T-helper 2 cell treated with Interferon-gamma antibody and Interleukin-4, amounts not matched to agents 5 μg/mL and 100 μg/mL, for 36 hours (primary cell): ENCODE data around the gene TMC4.
A peak's percentile ranks its signal among the peaks of the same experiment; 100 is the strongest.
"Not testable (repeated sequence)": the region's sequence is repeated elsewhere in the genome, so short reads cannot be mapped to it uniquely, and the experiment has no call there.

ENCODE experiments used
- DNase-seq: peaks from one replicate; pipeline ENCODE4 v3.0.0; 2021; ENCODE audit warnings: low spot score
- H3K27ac Mint-ChIP-seq: one replicate; pipeline ENCODE4 v1.8.0; 2021; ENCODE audit warnings: mild to moderate bottlenecking, mixed read lengths
- H3K27me3 Mint-ChIP-seq: one replicate; pipeline ENCODE4 v1.8.0; 2021; ENCODE audit warnings: low read depth, mixed read lengths
- H3K36me3 Mint-ChIP-seq: one replicate; pipeline ENCODE4 v1.8.0; 2021; ENCODE audit warnings: low read depth, mixed read lengths
- H3K4me1 Mint-ChIP-seq: one replicate; pipeline ENCODE4 v1.8.0; 2021; ENCODE audit warnings: low read depth, mixed read lengths
- H3K4me3 Mint-ChIP-seq: one replicate; pipeline ENCODE4 v1.8.0; 2022; ENCODE audit warnings: mild to moderate bottlenecking, moderate library complexity, mixed read lengths
- H3K9me3 Mint-ChIP-seq: one replicate; pipeline ENCODE4 v1.8.0; 2021; ENCODE audit warnings: mixed read lengths

Gene TMC4

GRCh38 chr19:54193011-54193410 is 20.1 kb upstream of the TMC4 start:
- H3K4me3 Mint-ChIP-seq = peak overlapping the region; percentile 4
- no peaks in the 10 kb centered on the region for H3K27me3 Mint-ChIP-seq
- H3K36me3 Mint-ChIP-seq = peaks cover 10% of the 10 kb centered on the region

GRCh38 chr19:54191811-54192453 is 19.0 kb upstream of the TMC4 start:
- peaks cover 18% of the 10 kb centered on the region for H3K36me3 Mint-ChIP-seq
- H3K9me3 Mint-ChIP-seq = no peaks in the 10 kb centered on the region
- no peak for DNase-seq
- no peaks in the 10 kb centered on the region for H3K27me3 Mint-ChIP-seq
- H3K4me1 Mint-ChIP-seq = peaks cover 31% of the 10 kb centered on the region
- peak overlapping the region; percentile 88 for H3K4me3 Mint-ChIP-seq
- peak overlapping the region; percentile 80 for H3K27ac Mint-ChIP-seq

More at GRCh38 chr19:54193011-54193410, 20.1 kb upstream of the TMC4 start:
- Mint-ChIP-seq H3K9me3 (no peaks in the 10 kb centered on the region), H3K27ac (no peak overlapping the region), H3K4me1 (peaks cover 21% of the 10 kb centered on the region)
- DNase-seq = no peak

- Mint-ChIP-seq H3K36me3 (peaks cover 24% of the 10 kb centered on the region), H3K27ac (peak within 1 kb of the TSS; percentile 99), H3K9me3 (no peaks in the 10 kb centered on the region), H3K27me3 (no peaks in the 10 kb centered on the region), H3K4me3 (peak within 1 kb of the TSS; percentile 88), H3K4me1 (peaks cover 32% of the 10 kb centered on the region)
- DNase-seq = peak; percentile 90
Measured at GRCh38 chr19:54191011-54191810, 18.3 kb upstream of the TMC4 start, which contains the start of gene TSEN34. TSS of gene TSEN34 (plus strand) at chr19:54191308. CDS start at chr19:54191365, 57 bp downstream.

- peaks cover 24% of the 10 kb centered on the region for H3K36me3 Mint-ChIP-seq
- H3K4me3 Mint-ChIP-seq = peak overlapping the region; percentile 88
- H3K27me3 Mint-ChIP-seq = no peaks in the 10 kb centered on the region
- peaks cover 32% of the 10 kb centered on the region for H3K4me1 Mint-ChIP-seq
- peak overlapping the region; percentile 99 for H3K27ac Mint-ChIP-seq
- no peaks in the 10 kb centered on the region for H3K9me3 Mint-ChIP-seq
- DNase-seq = peak; percentile 100
Measured at GRCh38 chr19:54190503-54191010, 17.6 kb upstream of the TMC4 start.

GRCh38 chr19:54189735-54190502 is 17.0 kb upstream of the TMC4 start:
- peak; percentile 100 for DNase-seq
- H3K27me3 Mint-ChIP-seq = no peaks in the 10 kb centered on the region
- no peaks in the 10 kb centered on the region for H3K9me3 Mint-ChIP-seq
- H3K36me3 Mint-ChIP-seq = peaks cover 25% of the 10 kb centered on the region
- H3K4me1 Mint-ChIP-seq = peaks cover 34% of the 10 kb centered on the region
- peak overlapping the region; percentile 99 for H3K27ac Mint-ChIP-seq
- H3K4me3 Mint-ChIP-seq = peak overlapping the region; percentile 88

GRCh38 chr19:54189145-54189734 is 16.3 kb upstream of the TMC4 start, which contains the start of gene MBOAT7:
TSS of gene MBOAT7 (minus strand) at chr19:54189580. CDS start at chr19:54188508, 1,072 bp downstream.
- no peak for DNase-seq
- Mint-ChIP-seq H3K27ac (peak within 1 kb of the TSS; percentile 99), H3K9me3 (no peaks in the 10 kb centered on the region), H3K4me3 (peak within 1 kb of the TSS; percentile 92), H3K27me3 (no peaks in the 10 kb centered on the region), H3K36me3 (peaks cover 24% of the 10 kb centered on the region), H3K4me1 (peaks cover 34% of the 10 kb centered on the region)

- H3K27me3 Mint-ChIP-seq = no peaks in the 10 kb centered on the region
- peaks cover 34% of the 10 kb centered on the region for H3K4me1 Mint-ChIP-seq
- H3K27ac Mint-ChIP-seq = peak overlapping the region; percentile 99
- DNase-seq = peak; percentile 80
- H3K36me3 Mint-ChIP-seq = peaks cover 26% of the 10 kb centered on the region
- H3K9me3 Mint-ChIP-seq = no peaks in the 10 kb centered on the region
- H3K4me3 Mint-ChIP-seq = peak overlapping the region; percentile 92
Measured at GRCh38 chr19:54188215-54188871, 15.4 kb upstream of the TMC4 start.

GRCh38 chr19:54186934-54187381 is 14.0 kb upstream of the TMC4 start:
- Mint-ChIP-seq H3K27me3 (no peaks in the 10 kb centered on the region), H3K27ac (peak overlapping the region; percentile 99), H3K36me3 (peaks cover 23% of the 10 kb centered on the region), H3K4me1 (peaks cover 25% of the 10 kb centered on the region), H3K9me3 (no peaks in the 10 kb centered on the region), H3K4me3 (peak overlapping the region; percentile 92)
- no peak for DNase-seq

GRCh38 chr19:54186351-54186750 is 13.4 kb upstream of the TMC4 start:
- Mint-ChIP-seq H3K27ac (peak overlapping the region; percentile 31), H3K4me1 (peaks cover 21% of the 10 kb centered on the region), H3K36me3 (peaks cover 24% of the 10 kb centered on the region), H3K9me3 (no peaks in the 10 kb centered on the region), H3K27me3 (no peaks in the 10 kb centered on the region), H3K4me3 (no peak overlapping the region)
- DNase-seq = no peak

GRCh38 chr19:54183431-54183830 is 10.5 kb upstream of the TMC4 start:
- Mint-ChIP-seq H3K27ac (no peak overlapping the region), H3K27me3 (no peaks in the 10 kb centered on the region), H3K36me3 (peaks cover 36% of the 10 kb centered on the region), H3K9me3 (no peaks in the 10 kb centered on the region), H3K4me1 (peaks cover 18% of the 10 kb centered on the region), H3K4me3 (no peak overlapping the region)
- DNase-seq = no peak

GRCh38 chr19:54181894-54182293 is 8.9 kb upstream of the TMC4 start:
- DNase-seq, H3K27ac Mint-ChIP-seq, H3K9me3 Mint-ChIP-seq, H3K27me3 Mint-ChIP-seq, H3K4me3 Mint-ChIP-seq, H3K4me1 Mint-ChIP-seq: not testable (repeated sequence)
- peaks cover 33% of the 10 kb centered on the region for H3K36me3 Mint-ChIP-seq

- H3K36me3 Mint-ChIP-seq = peaks cover 32% of the 10 kb centered on the region
- H3K9me3 Mint-ChIP-seq = no peaks in the 10 kb centered on the region
Measured at GRCh38 chr19:54180691-54181091, 7.7 kb upstream of the TMC4 start.

More at GRCh38 chr19:54180691-54181091, 7.7 kb upstream of the TMC4 start:
- H3K4me3 Mint-ChIP-seq = no peak overlapping the region
- peaks cover 3% of the 10 kb centered on the region for H3K4me1 Mint-ChIP-seq
- H3K27me3 Mint-ChIP-seq = no peaks in the 10 kb centered on the region
- no peak overlapping the region for H3K27ac Mint-ChIP-seq
- no peak for DNase-seq
